Uterus (tissue), 2 donors: ENCODE measurements around the gene OR5C1.

ENCODE experiments used
- CTCF ChIP-seq, 4 experiments: fragments of 200-600 bp in 2 of 4; fragments of 450-650 bp in 2 of 4; sonication (generic) in 2 of 4; IDR thresholded peaks; one replicate each; pipeline ENCODE4 v1.5.1; 2016 to 2019; ENCODE audit warnings: antibody characterized with exemption in 4 of 4, mild to moderate bottlenecking in 2 of 4, moderate library complexity in 1 of 4
- POLR2A ChIP-seq, 2 donors: fragments of 450-650 bp; IDR thresholded peaks; one replicate each; pipeline ENCODE4 v1.6.1; 2016; ENCODE audit warnings: antibody characterized with exemption in 2 of 2, mild to moderate bottlenecking in 1 of 2, moderate library complexity in 1 of 2

GRCh38 chr9:122835313-122835731 is 46.6 kb downstream of the OR5C1 start:
- TF ChIP-seq CTCF (IDR thresholded peaks at IDR 0.05) (no peak), POLR2A (IDR thresholded peaks at IDR 0.05) (no peak)
